Keratinocyte (primary cell): Measurements from ENCODE around the gene GPX6. TPM values are rescaled to one million over a fixed set of nuclear protein-coding genes. Genes with fewer than 3 reads are reported as not detected.

Experiments
- DNase-seq: peaks from one replicate; pipeline ENCODE4 v3.0.0-alpha.2; 2011; ENCODE audit warnings: low read depth, missing footprints, low spot score
- FAIRE-seq: peaks from 2 replicates; lab custom pipeline; 2011; peaks lifted over from hg19 to GRCh38; lab: Jason Lieb, UNC
- H2AFZ ChIP-seq: 2 replicates; pipeline ENCODE4 v1.6.0; 2012; ENCODE audit warnings: low read length, control low read depth, inconsistent platforms; ENCODE audit not compliant: control insufficient read depth
- H3K27ac ChIP-seq: 2 replicates; pipeline ENCODE4 v1.5.1; 2011; ENCODE audit warnings: low read length; ENCODE audit not compliant: control insufficient read depth, insufficient read depth
- H3K27me3 ChIP-seq: 3 replicates; pipeline ENCODE4 v1.6.0; 2011; ENCODE audit warnings: low read length; ENCODE audit not compliant: control insufficient read depth, insufficient read depth; ENCODE audit errors: extremely low read depth
- H3K36me3 ChIP-seq, 2 experiments: 2 replicates in 1 of 2; 3 replicates in 1 of 2; pipeline ENCODE4 v1.5.1; 2011; ENCODE audit warnings: low read length in 2 of 2, mild to moderate bottlenecking in 1 of 2; ENCODE audit not compliant: control insufficient read depth in 2 of 2, insufficient read depth in 2 of 2; ENCODE audit errors: extremely low read depth in 1 of 2
- H3K4me1 ChIP-seq: 3 replicates; pipeline ENCODE4 v1.5.1; 2011; ENCODE audit warnings: low read length; ENCODE audit not compliant: control insufficient read depth, insufficient read depth; ENCODE audit errors: extremely low read depth
- H3K4me2 ChIP-seq: 3 replicates; pipeline ENCODE4 v1.6.0; 2011; ENCODE audit warnings: low read depth, low read length; ENCODE audit not compliant: control insufficient read depth, insufficient read depth; ENCODE audit errors: extremely low read depth
- H3K4me3 ChIP-seq, 3 experiments: fragments of 200-600 bp in 1 of 3; sonication (generic) in 1 of 3; 2 replicates in 2 of 3; 3 replicates in 1 of 3; pipeline ENCODE4 v1.5.1; 2011 to 2016; ENCODE audit warnings: low read length in 3 of 3, mild to moderate bottlenecking in 3 of 3, control low read depth in 2 of 3, inconsistent platforms in 1 of 3, low read depth in 1 of 3, mixed read lengths in 1 of 3, mixed run types in 1 of 3, moderate library complexity in 1 of 3; ENCODE audit not compliant: control insufficient read depth in 2 of 3, insufficient read depth in 2 of 3; ENCODE audit errors: extremely low read depth in 1 of 3
- H3K79me2 ChIP-seq: 2 replicates; pipeline ENCODE4 v1.6.0; 2012; ENCODE audit warnings: low read length; ENCODE audit not compliant: control insufficient read depth, insufficient read depth
- H3K9ac ChIP-seq: 3 replicates; pipeline ENCODE4 v1.6.0; 2011; ENCODE audit warnings: low read length; ENCODE audit not compliant: control insufficient read depth, insufficient read depth; ENCODE audit errors: extremely low read depth
- H3K9me1 ChIP-seq: 3 replicates; pipeline ENCODE4 v1.6.0; 2011; ENCODE audit warnings: low read length; ENCODE audit not compliant: control insufficient read depth, insufficient read depth; ENCODE audit errors: extremely low read depth
- H3K9me3 ChIP-seq: 2 replicates; pipeline ENCODE4 v1.5.1; 2012; ENCODE audit warnings: low read depth, low read length; ENCODE audit not compliant: control insufficient read depth
- H4K20me1 ChIP-seq: 3 replicates; pipeline ENCODE4 v1.6.0; 2011; ENCODE audit warnings: low read length; ENCODE audit not compliant: control insufficient read depth, insufficient read depth; ENCODE audit errors: extremely low read depth
- EZH2 ChIP-seq: IDR thresholded peaks from one replicate; pipeline ENCODE4 v1.6.1; 2012; ENCODE audit warnings: inconsistent platforms, mild to moderate bottlenecking, low read length, moderate library complexity
- dilution Hi-C: fragments of 300-500 bp; cut with MboI; formaldehyde crosslinking; loops from one replicate; pipeline ENCODE4 v1.7.0; 2020; ENCODE audit warnings: low sequenced_read_pairs; ENCODE audit not compliant: extremely low pct_ligation_motif_present
- polyA plus RNA-seq, 5 experiments: library from polyadenylated mRNA; depleted of rRNA in 3 of 5; stranded (reverse) in 3 of 5; stranded (forward) in 1 of 5; unstranded in 1 of 5; fragments of >200 nt; gene quantifications; 1 replicate in 1 of 5; 2 replicates in 3 of 5; 3 replicates in 1 of 5; pipeline versions ENCODE4 v1.2.1 to v1.2.3, GENCODE V29; 2011 to 2012; ENCODE audit warnings: missing spikeins in 2 of 5, low read depth in 1 of 5, low replicate concordance in 1 of 5
- TF ChIP-seq, protein P1 (sequence below), 3 experiments: IDR thresholded peaks in 1 of 3; conservative IDR thresholded peaks in 1 of 3; optimal IDR thresholded peaks in 1 of 3; 2 replicates in 2 of 3; 3 replicates in 1 of 3; pipeline versions ENCODE3 to v1.5.1; 2011; ENCODE audit warnings: low read length in 3 of 3, mild to moderate bottlenecking in 3 of 3, moderate library complexity in 2 of 3, control low read depth in 1 of 3, inconsistent platforms in 1 of 3; ENCODE audit not compliant: insufficient read depth in 2 of 3; ENCODE audit errors: extremely low read depth in 1 of 3

The GPX6 gene
- polyA plus RNA-seq, 1 donor (not counting 4 experiments of a cell fraction or from before 2014, with no cell fraction given) = not detected

DNA sequence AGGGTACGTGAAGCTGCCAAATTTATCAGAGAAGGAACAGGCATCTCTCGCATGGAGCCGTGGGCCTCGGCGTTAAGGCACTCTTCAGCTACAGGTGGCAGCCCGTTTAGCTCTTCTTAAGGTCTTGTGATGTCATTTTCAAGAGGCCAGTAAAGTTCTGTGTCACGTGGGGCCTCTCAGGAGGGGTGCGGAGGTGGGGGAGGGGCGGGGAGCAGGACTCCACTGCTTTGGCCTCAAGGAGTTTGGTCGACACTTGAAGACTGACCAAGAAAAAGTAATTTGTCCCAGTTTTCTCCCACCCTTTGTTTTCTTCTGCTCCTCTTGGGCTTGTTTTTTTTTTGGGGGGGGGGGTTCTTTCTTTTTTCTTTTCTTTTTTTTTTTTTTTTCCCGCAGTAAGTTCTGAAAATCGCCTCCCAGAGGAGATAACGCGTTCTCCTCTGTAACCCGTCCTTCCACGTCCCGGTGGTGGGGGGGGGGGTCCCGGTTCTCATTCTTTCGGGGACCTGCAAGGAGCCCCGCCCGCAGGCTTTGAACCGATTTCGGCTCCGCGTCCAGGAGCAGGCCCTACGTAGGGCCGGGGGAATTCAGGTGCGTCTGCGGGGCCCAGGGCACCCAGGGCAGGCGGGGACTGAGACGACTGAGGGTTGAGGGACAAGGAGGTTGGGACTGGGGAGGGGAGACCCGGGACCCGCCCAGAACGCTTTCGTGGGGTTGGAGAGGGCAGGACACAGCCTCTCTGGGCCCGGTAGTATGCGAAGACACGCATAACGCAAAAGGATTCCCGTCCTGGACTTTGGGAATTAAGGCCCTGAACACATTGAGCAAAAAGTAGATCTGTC lies 26.0 kb downstream of the GPX6 start:
- peak overlapping the region; percentile 77 for H3K27ac ChIP-seq
- FAIRE-seq (no peak), DNase-seq (peak; percentile 59)
- H3K4me3 ChIP-seq = peak overlapping the region; percentile 43 to 85 (median 80)
- peak overlapping the region; percentile 93 for H2AFZ ChIP-seq
- H3K36me3 ChIP-seq = no peaks in the 10 kb centered on the region
- no peaks in the 10 kb centered on the region for H3K9me3 ChIP-seq
- peaks cover 4% of the 10 kb centered on the region for H3K4me1 ChIP-seq
- no peaks in the 10 kb centered on the region for H3K27me3 ChIP-seq
- TF ChIP-seq, protein P1, sequence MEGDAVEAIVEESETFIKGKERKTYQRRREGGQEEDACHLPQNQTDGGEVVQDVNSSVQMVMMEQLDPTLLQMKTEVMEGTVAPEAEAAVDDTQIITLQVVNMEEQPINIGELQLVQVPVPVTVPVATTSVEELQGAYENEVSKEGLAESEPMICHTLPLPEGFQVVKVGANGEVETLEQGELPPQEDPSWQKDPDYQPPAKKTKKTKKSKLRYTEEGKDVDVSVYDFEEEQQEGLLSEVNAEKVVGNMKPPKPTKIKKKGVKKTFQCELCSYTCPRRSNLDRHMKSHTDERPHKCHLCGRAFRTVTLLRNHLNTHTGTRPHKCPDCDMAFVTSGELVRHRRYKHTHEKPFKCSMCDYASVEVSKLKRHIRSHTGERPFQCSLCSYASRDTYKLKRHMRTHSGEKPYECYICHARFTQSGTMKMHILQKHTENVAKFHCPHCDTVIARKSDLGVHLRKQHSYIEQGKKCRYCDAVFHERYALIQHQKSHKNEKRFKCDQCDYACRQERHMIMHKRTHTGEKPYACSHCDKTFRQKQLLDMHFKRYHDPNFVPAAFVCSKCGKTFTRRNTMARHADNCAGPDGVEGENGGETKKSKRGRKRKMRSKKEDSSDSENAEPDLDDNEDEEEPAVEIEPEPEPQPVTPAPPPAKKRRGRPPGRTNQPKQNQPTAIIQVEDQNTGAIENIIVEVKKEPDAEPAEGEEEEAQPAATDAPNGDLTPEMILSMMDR (optimal IDR thresholded peaks at IDR 0.05 in 1 of 3, IDR thresholded peaks at IDR 0.05 in 1 of 3, conservative IDR thresholded peaks at IDR 0.05 in 1 of 3; ENCODE audit: extremely low read depth in 1 of 3, insufficient read depth in 2 of 3, low read length in 3 of 3) = no peak
- no peak for TF ChIP-seq EZH2
- peak overlapping the region; percentile 81 for H3K9ac ChIP-seq
- H3K79me2 ChIP-seq = no peaks in the 10 kb centered on the region
- H3K9me1 ChIP-seq = no peaks in the 10 kb centered on the region
- H4K20me1 ChIP-seq = no peaks in the 10 kb centered on the region
- dilution Hi-C loops = no loop called here
- H3K4me2 ChIP-seq = peak overlapping the region; percentile 93

DNA sequence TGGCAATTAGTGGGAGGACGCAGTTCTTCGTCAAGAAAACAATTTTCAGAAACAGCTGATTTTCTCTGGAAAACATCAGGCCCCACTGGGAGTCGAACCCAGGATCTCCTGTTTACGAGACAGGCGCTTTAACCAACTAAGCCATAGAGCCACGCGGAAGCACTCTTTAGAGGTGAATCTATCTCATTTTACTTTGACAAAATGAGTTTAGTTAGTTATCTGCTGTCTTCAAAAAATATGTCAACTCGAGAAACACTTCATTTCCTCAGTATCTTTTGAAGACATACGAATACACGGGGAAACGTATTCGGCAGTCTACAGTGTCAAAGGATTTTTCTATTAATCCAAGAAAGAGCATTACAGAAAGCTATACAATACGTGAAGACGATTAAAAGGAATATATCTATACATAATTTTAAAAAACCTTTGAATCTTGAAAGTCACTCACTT lies 26.7 kb downstream of the GPX6 start:
- H3K9ac ChIP-seq = peak overlapping the region; percentile 81
- FAIRE-seq = peak; percentile 41
- peak overlapping the region; percentile 43 to 85 (median 80) for H3K4me3 ChIP-seq

More for the DNA sequence above, 26.7 kb downstream of the GPX6 start:
- peak; percentile 53 for DNase-seq
- Histone ChIP-seq H3K27ac (peak overlapping the region; percentile 77), H3K27me3 (no peaks in the 10 kb centered on the region), H3K9me3 (no peaks in the 10 kb centered on the region), H3K79me2 (no peaks in the 10 kb centered on the region), H3K9me1 (no peaks in the 10 kb centered on the region), H2AFZ (peak overlapping the region; percentile 81), H3K36me3 (no peaks in the 10 kb centered on the region), H3K4me2 (peak overlapping the region; percentile 93), H4K20me1 (no peaks in the 10 kb centered on the region), H3K4me1 (peaks cover 4% of the 10 kb centered on the region)
- TF ChIP-seq, protein P1 (optimal IDR thresholded peaks at IDR 0.05 in 1 of 3, IDR thresholded peaks at IDR 0.05 in 1 of 3, conservative IDR thresholded peaks at IDR 0.05 in 1 of 3; ENCODE audit: extremely low read depth in 1 of 3, insufficient read depth in 2 of 3, low read length in 3 of 3) = no peak
- no peak for TF ChIP-seq EZH2
- dilution Hi-C loops = no loop called here
